ENCODE data around the gene OVCA2. TPM values are rescaled to one million over a fixed set of nuclear protein-coding genes. Genes with fewer than 3 reads are reported as not detected.
A peak's percentile ranks its signal among the peaks of the same experiment; 100 is the strongest.

OVCA2 gene
- total RNA-seq, 4 donors from 2014 or later = 12.6 to 50.2 (median 34.4) TPM

- intact Hi-C loops (cut with DNase I; ENCODE audit: low total_unique reads) (no loop called here), in situ Hi-C loops (cut with MboI; ENCODE audit: low sequenced_read_pairs in 4 of 4) (no loop called here)
- Histone ChIP-seq H3K27ac (peak overlapping the region; percentile 72 to 82 (median 80)), H3K27me3 (no peaks in the 10 kb centered on the region), H3K4me1 (peaks cover 43 to 61% of the 10 kb centered on the region in 2 donors), H3K9me3 (no peaks in the 10 kb centered on the region), H3K36me3 (peaks cover 0 to 4% of the 10 kb centered on the region in 2 donors), H3K4me3 (no peak overlapping the region)
- ATAC-seq (peak; percentile 40 to 43), DNase-seq (no peak)
- TF ChIP-seq POLR2A (IDR thresholded peaks at IDR 0.05) (no peak), CTCF (IDR thresholded peaks at IDR 0.05 in 4 of 5, conservative IDR thresholded peaks at IDR 0.05 in 1 of 5) (peak in 1 of 5 experiments; percentile 18)
Measured at GRCh38 chr17:2075336-2076086, 33.7 kb downstream of the OVCA2 start.

- ATAC-seq (no peak), DNase-seq (no peak)
- intact Hi-C loops (cut with DNase I; ENCODE audit: low total_unique reads) = no loop called here
- H3K4me3 ChIP-seq = no peak overlapping the region
- H3K27me3 ChIP-seq = no peaks in the 10 kb centered on the region
- TF ChIP-seq CTCF (IDR thresholded peaks at IDR 0.05 in 4 of 5, conservative IDR thresholded peaks at IDR 0.05 in 1 of 5) = no peak
- no peak for TF ChIP-seq POLR2A (IDR thresholded peaks at IDR 0.05)
- peak overlapping the region; percentile 72 to 82 (median 80) for H3K27ac ChIP-seq
- no peaks in the 10 kb centered on the region for H3K9me3 ChIP-seq
- in situ Hi-C loops (cut with MboI; ENCODE audit: low sequenced_read_pairs in 4 of 4) = no loop called here
- H3K36me3 ChIP-seq = peaks cover 0 to 11% of the 10 kb centered on the region in 2 donors
- peaks cover 35 to 53% of the 10 kb centered on the region in 2 donors for H3K4me1 ChIP-seq
Measured at GRCh38 chr17:2076087-2076984, 34.5 kb downstream of the OVCA2 start.

- H3K27me3 ChIP-seq = no peaks in the 10 kb centered on the region
- no peak for DNase-seq
- ATAC-seq = peak in 1 of 2 donors; percentile 22
- no peak overlapping the region for H3K4me3 ChIP-seq
- intact Hi-C loops (cut with DNase I; ENCODE audit: low total_unique reads) = no loop called here
- TF ChIP-seq POLR2A (IDR thresholded peaks at IDR 0.05) (no peak), CTCF (IDR thresholded peaks at IDR 0.05 in 4 of 5, conservative IDR thresholded peaks at IDR 0.05 in 1 of 5) (no peak)
- H3K27ac ChIP-seq = peak overlapping the region in 3 of 4 donors; percentile 78 to 82 (median 82)
- in situ Hi-C loops (cut with MboI; ENCODE audit: low sequenced_read_pairs in 4 of 4) = no loop called here
- H3K4me1 ChIP-seq = peaks cover 34 to 52% of the 10 kb centered on the region in 2 donors
- peaks cover 0 to 16% of the 10 kb centered on the region in 2 donors for H3K36me3 ChIP-seq
- no peaks in the 10 kb centered on the region for H3K9me3 ChIP-seq
Measured at GRCh38 chr17:2077040-2077439, 35.2 kb downstream of the OVCA2 start.

- H3K4me1 ChIP-seq = peaks cover 51 to 56% of the 10 kb centered on the region in 2 donors
- DNase-seq = no peak
- peaks cover 0 to 19% of the 10 kb centered on the region in 2 donors for H3K36me3 ChIP-seq
- intact Hi-C loops (cut with DNase I; ENCODE audit: low total_unique reads) (loop anchor here (10.0 kb wide), 1 partner anchor 93 kb away; no protein-coding TSS in a partner anchor), in situ Hi-C loops (cut with MboI; ENCODE audit: low sequenced_read_pairs in 4 of 4) (no loop called here)
- no peak for ATAC-seq
- no peak for TF ChIP-seq CTCF (IDR thresholded peaks at IDR 0.05 in 4 of 5, conservative IDR thresholded peaks at IDR 0.05 in 1 of 5)
- no peak for TF ChIP-seq POLR2A (IDR thresholded peaks at IDR 0.05)
- H3K9me3 ChIP-seq = no peaks in the 10 kb centered on the region
- peak overlapping the region in 3 of 4 donors; percentile 21 to 45 (median 39) for H3K27ac ChIP-seq
- no peaks in the 10 kb centered on the region for H3K27me3 ChIP-seq
- no peak overlapping the region for H3K4me3 ChIP-seq
Measured at GRCh38 chr17:2081564-2081963, 39.7 kb downstream of the OVCA2 start.
